ENCODE measurements around the gene ENTREP1.
"Not testable (repeated sequence)": the region's sequence is repeated elsewhere in the genome, so short reads cannot be mapped to it uniquely, and the experiment has no call there.

ENTREP1 gene

DNA sequence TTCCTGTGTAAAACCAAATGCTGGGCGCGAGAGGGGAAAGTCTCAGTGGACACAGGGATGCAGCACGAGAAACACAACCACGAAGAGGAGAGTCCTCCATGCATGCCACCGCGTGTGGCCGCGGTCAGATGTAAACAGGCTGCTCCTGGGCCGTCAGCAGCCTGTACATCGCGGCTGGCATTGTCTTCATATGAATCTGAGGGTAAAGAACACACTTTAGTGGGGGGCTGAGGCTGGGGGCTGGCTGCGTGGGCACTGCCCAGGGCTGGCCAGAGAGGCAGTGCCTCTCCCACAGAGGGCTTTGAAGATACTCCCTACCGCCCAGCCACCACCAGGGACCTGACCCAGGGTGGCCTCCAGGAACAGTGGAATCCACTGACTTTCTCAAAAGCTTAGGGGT, 106.2 kb downstream of the ENTREP1 start:
- intact Hi-C loops (cut with DNase I; ENCODE audit: low total_unique reads) = no loop called here
- DNase-seq = no peak
- Histone ChIP-seq H3K9me3 (no peaks in the 10 kb centered on the region), H3K4me3 (no peak overlapping the region), H3K27me3 (no peaks in the 10 kb centered on the region), H3K36me3 (peaks cover 0 to 22% (median 4%) of the 10 kb centered on the region in 3 donors), H3K27ac (no peak overlapping the region), H3K4me1 (no peaks in the 10 kb centered on the region)
- no peak for TF ChIP-seq CTCF (IDR thresholded peaks at IDR 0.05)

GRCh38 chr9:69431777-69432176, 106.8 kb downstream of the ENTREP1 start:
- no peaks in the 10 kb centered on the region for H3K4me1 ChIP-seq
- no peak overlapping the region for H3K4me3 ChIP-seq
- no peak overlapping the region for H3K27ac ChIP-seq
- no peaks in the 10 kb centered on the region for H3K27me3 ChIP-seq
- TF ChIP-seq CTCF (IDR thresholded peaks at IDR 0.05) = no peak
- H3K9me3 ChIP-seq = no peaks in the 10 kb centered on the region
- DNase-seq = no peak
- peaks cover 0 to 22% (median 4%) of the 10 kb centered on the region in 3 donors for H3K36me3 ChIP-seq
- intact Hi-C loops (cut with DNase I; ENCODE audit: low total_unique reads) = no loop called here

DNA sequence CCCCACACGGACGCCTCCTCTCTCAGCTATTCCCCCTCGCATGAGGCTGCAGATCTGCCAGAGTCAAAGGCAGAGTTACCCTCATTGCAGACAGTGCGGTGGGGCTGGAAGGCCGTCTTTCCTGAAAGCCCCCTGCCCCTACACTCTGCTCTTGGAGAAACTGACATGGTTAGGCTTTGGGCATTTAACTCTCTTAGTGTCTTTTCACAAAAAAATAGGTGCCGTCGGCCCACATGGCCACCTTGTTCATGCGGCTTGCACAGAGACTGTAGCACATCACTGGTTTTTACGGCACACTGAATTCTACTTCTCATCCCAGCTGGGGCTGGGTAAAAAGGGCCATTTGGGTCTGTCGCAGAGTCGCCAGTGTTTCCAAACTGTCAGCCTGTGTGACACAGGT, 107.6 kb downstream of the ENTREP1 start:
- H3K9me3 ChIP-seq = no peaks in the 10 kb centered on the region
- intact Hi-C loops (cut with DNase I; ENCODE audit: low total_unique reads) = no loop called here
- no peaks in the 10 kb centered on the region for H3K4me1 ChIP-seq
- no peaks in the 10 kb centered on the region for H3K27me3 ChIP-seq
- peaks cover 0 to 22% (median 4%) of the 10 kb centered on the region in 3 donors for H3K36me3 ChIP-seq
- DNase-seq = no peak
- no peak overlapping the region for H3K27ac ChIP-seq
- no peak overlapping the region for H3K4me3 ChIP-seq
- no peak for TF ChIP-seq CTCF (IDR thresholded peaks at IDR 0.05)

DNA sequence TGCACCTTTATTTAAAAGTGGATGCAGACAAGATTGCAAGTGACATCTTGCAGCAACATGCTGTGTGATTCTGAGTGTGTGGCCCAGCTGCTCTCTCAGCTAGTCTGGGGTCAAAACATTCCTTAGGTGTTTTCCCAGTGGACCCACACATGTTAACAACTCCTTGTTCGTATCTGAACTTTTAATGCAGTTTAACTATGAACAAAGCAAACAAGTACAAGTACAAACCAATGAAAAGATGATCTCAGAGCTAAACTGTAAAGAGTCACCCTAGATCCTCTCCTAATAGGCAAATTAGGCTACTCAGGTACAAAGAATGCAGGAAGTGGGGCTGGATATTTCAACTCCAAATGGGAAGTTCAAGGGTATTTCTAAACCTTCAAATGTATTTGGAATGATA, 108.4 kb downstream of the ENTREP1 start:
- Histone ChIP-seq H3K27ac (no peak overlapping the region), H3K4me3 (no peak overlapping the region), H3K4me1 (no peaks in the 10 kb centered on the region), H3K36me3 (peaks cover 0 to 22% (median 4%) of the 10 kb centered on the region in 3 donors), H3K9me3 (no peaks in the 10 kb centered on the region), H3K27me3 (no peaks in the 10 kb centered on the region)
- no peak for TF ChIP-seq CTCF (IDR thresholded peaks at IDR 0.05)
- no peak for DNase-seq
- intact Hi-C loops (cut with DNase I; ENCODE audit: low total_unique reads) = no loop called here

GRCh38 chr9:69433968-69434367, 109.0 kb downstream of the ENTREP1 start:
- DNase-seq = no peak
- Histone ChIP-seq H3K4me3 (no peak overlapping the region), H3K27me3 (no peaks in the 10 kb centered on the region), H3K9me3 (no peaks in the 10 kb centered on the region), H3K4me1 (no peaks in the 10 kb centered on the region), H3K36me3 (peaks cover 0 to 22% (median 4%) of the 10 kb centered on the region in 3 donors), H3K27ac (no peak overlapping the region)
- no peak for TF ChIP-seq CTCF (IDR thresholded peaks at IDR 0.05)
- intact Hi-C loops (cut with DNase I; ENCODE audit: low total_unique reads) = no loop called here

DNA sequence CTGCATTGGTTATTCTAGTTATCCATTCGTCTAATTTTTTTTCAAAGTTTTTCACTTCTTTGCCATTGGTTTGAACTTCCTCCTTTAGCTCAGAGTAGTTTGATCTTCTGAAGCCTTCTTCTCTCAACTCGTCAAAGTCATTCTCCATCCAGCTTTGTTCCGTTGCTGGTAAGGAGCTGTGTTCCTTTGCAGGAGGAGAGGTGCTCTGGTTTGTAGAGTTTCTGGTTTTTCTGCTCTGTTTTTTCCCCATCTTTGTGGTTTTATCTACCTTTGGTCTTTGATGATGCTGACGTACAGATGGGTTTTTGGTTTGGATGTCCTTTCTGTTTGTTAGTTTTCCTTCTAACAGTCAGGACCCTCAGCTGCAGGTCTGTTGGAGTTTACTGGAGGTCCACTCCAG, 114.6 kb downstream of the ENTREP1 start:
- H3K27ac ChIP-seq; H3K27me3 ChIP-seq; H3K4me1 ChIP-seq; intact Hi-C loops (cut with DNase I; ENCODE audit: low total_unique reads); H3K4me3 ChIP-seq; H3K9me3 ChIP-seq; DNase-seq: not testable (repeated sequence)
- peaks cover 0 to 33% (median 27%) of the 10 kb centered on the region in 3 donors for H3K36me3 ChIP-seq

GRCh38 chr9:69440254-69440955, 115.4 kb downstream of the ENTREP1 start:
- H3K9me3 ChIP-seq; H3K27me3 ChIP-seq; H3K4me1 ChIP-seq; H3K4me3 ChIP-seq; DNase-seq; H3K27ac ChIP-seq; intact Hi-C loops (cut with DNase I; ENCODE audit: low total_unique reads): not testable (repeated sequence)
- peaks cover 0 to 33% (median 27%) of the 10 kb centered on the region in 3 donors for H3K36me3 ChIP-seq
